Measurements from ENCODE around the gene NR2F1-AS1. TPM values are rescaled to one million over a fixed set of nuclear protein-coding genes. Genes with fewer than 3 reads are reported as not detected.

Gene NR2F1-AS1
- total and polyA plus RNA-seq, 2 donors (not counting 3 experiments of a cell fraction or from before 2014, with no cell fraction given) = 4.2 to 13.8 TPM

DNA sequence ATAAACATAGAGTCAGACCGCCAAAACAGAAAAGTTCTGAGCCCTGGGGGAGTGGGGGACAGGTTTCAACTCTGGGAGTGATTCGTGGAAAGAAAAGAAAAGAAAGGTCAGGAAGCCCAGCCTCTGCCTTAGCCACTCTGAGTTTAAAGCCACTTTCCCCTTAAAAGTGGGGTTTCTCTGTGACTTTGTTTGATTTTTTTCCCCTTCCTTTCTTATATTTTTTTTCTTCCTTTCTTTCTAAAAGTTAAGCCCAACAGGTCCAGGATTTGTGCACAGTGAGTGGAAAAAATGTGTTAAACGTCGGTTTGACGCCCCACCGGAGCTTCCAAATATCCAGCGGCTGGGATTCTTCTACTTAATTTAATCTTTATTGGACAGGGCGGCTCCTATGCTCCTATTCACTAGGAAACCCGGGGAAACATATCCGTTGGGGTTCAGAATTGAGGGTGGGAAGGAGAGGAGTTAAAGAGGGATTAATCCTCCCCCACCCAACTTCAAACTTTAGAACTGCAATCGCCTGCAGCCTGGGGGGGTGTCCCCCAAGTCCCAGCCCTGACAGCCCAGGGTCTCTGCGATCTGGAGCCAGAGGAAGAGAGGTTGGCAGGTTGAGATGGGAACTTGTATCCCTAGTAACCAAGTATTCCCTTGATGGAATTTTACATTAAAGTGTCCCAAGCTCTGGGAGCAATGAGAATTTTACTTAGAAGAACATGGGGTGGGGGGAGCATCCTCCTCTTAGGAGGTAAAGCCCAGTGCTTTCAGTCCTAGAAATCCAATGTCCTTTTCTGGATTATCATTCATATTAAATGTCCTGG, 6.3 kb downstream of the NR2F1-AS1 start:
- POLR2A ChIA-PET = no interaction called here
- intact Hi-C loops (cut with micrococcal nuclease) = no loop called here
- DNase-seq (ENCODE audit: low read depth, low spot score) = no peak

DNA sequence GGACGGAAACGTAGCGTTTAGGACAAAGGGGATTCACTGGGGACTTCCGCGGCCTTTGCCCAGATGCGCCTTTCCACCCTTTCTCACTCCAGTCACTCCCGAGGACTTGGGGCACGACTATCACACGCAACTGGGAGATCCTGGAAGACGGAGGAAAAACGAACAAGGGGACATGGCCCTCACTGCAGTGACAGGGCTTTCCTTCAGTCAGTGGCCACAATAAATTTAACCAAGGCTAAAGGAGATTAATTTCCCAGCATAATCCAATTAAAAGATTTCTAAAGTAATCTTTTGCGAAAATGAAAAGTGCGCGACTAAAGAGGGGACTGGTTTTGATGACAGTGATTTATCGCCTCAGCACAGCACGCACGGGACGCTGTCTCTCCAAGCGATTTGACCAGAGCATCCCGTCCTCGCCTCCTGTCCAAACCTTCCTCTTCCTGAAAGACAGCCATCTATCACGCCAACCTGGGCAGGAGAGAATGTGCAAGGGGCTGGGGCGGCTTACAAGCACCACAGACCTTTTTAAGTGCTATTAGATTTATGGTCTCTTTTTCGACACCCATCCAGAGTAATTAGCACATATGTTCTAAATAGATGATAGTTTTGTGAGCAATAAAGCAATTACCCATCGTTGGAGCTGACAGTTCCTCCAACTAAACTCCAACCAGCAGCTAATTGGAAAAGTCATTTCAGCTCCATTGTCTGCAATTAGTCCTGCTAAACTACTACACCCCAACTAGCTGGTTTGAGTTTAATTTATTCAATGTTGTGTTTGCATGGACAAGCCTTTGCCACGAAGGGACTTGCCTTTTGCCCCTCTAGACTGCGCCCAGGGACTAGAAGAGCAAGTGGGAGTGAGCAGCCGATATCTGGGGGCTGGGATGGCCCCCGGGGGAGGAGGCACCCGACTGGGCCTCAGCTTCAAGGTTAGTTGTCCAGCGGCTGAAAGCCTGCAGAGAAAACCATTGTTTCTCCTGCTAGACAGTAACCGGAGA, 7.4 kb downstream of the NR2F1-AS1 start:
- FAIRE-seq = no peak
- no peak overlapping the region for H3K4me3 ChIP-seq (replicated peaks in 1 of 3; ENCODE audit: insufficient read depth in 1 of 3, low read depth in 1 of 3, low read length in 3 of 3)
- CTCF ChIA-PET = interaction anchor here (1.4 to 2.2 kb wide), 2 partner anchors 215 to 481 kb away, joined by 6 to 7 read pairs; no protein-coding TSS in a partner anchor

More for the DNA sequence above, 6.3 kb downstream of the NR2F1-AS1 start:
- Histone ChIP-seq H3K27ac (ENCODE audit: insufficient read depth, low read depth, low read length) (no peak overlapping the region), H3K4me3 (replicated peaks in 1 of 3; ENCODE audit: insufficient read depth in 1 of 3, low read depth in 1 of 3, low read length in 3 of 3) (no peak overlapping the region), H3K4me1 (ENCODE audit: control insufficient read depth, extremely low read depth, insufficient read depth, low read length) (peaks cover 14% of the 10 kb centered on the region), H3K79me2 (ENCODE audit: control insufficient read depth, insufficient read depth, low read length) (peaks cover 15% of the 10 kb centered on the region), H2AFZ (ENCODE audit: low read depth, low read length) (no peak overlapping the region), H4K20me1 (replicated peaks; ENCODE audit: control insufficient read depth, extremely low read depth, insufficient read depth, low read length) (no peaks in the 10 kb centered on the region), H3K27me3 (ENCODE audit: control insufficient read depth in 2 of 2, insufficient read depth in 2 of 2, low read length in 2 of 2) (no peaks in the 10 kb centered on the region), H3K9ac (replicated peaks; ENCODE audit: extremely low read depth, insufficient read depth, low read length) (no peak overlapping the region), H3K9me1 (replicated peaks; ENCODE audit: control insufficient read depth, extremely low read depth, insufficient read depth, low read length) (no peaks in the 10 kb centered on the region), H3K9me3 (replicated peaks; ENCODE audit: control insufficient read depth, insufficient read depth, low read length) (no peaks in the 10 kb centered on the region), H3K4me2 (ENCODE audit: insufficient read depth, low read length) (no peak overlapping the region), H3K36me3 (ENCODE audit: control insufficient read depth in 2 of 2, extremely low read depth in 1 of 2, insufficient read depth in 2 of 2, low read length in 2 of 2) (no peaks in the 10 kb centered on the region)
- FAIRE-seq = no peak
- dilution Hi-C loops (cut with MboI; ENCODE audit: extremely low pct_ligation_motif_present, low sequenced_read_pairs) = no loop called here
- no TSS peak for BruUV-seq (replicated peaks)
- TF ChIP-seq POLR2AphosphoS5 (IDR thresholded peaks at IDR 0.05; ENCODE audit: insufficient read depth, low read depth, low read length) = no peak
- no peak for TF ChIP-seq FOS (IDR thresholded peaks at IDR 0.05; ENCODE audit: borderline replicate concordance, insufficient read depth, low read length)
- CTCF ChIA-PET = interaction anchor here (0.9 to 2.2 kb wide), 4 partner anchors 13 to 666 kb away, joined by 3 to 7 read pairs (median 5); no protein-coding TSS in a partner anchor

More for the DNA sequence above, 7.4 kb downstream of the NR2F1-AS1 start:
- POLR2A ChIA-PET = no interaction called here
- H3K79me2 ChIP-seq (ENCODE audit: control insufficient read depth, insufficient read depth, low read length) = peaks cover 8% of the 10 kb centered on the region
- H3K27me3 ChIP-seq (ENCODE audit: control insufficient read depth in 2 of 2, insufficient read depth in 2 of 2, low read length in 2 of 2) = no peaks in the 10 kb centered on the region
- TF ChIP-seq MYC (IDR thresholded peaks at IDR 0.05; ENCODE audit: low read depth, low read length) = no peak
- TF ChIP-seq JUN (IDR thresholded peaks at IDR 0.05; ENCODE audit: borderline replicate concordance, insufficient read depth, insufficient read length, low read depth) = no peak
- TF ChIP-seq GATA2 (IDR thresholded peaks at IDR 0.05; ENCODE audit: insufficient read depth, insufficient read length, low read depth, low read length) = no peak
- TF ChIP-seq, protein P1, sequence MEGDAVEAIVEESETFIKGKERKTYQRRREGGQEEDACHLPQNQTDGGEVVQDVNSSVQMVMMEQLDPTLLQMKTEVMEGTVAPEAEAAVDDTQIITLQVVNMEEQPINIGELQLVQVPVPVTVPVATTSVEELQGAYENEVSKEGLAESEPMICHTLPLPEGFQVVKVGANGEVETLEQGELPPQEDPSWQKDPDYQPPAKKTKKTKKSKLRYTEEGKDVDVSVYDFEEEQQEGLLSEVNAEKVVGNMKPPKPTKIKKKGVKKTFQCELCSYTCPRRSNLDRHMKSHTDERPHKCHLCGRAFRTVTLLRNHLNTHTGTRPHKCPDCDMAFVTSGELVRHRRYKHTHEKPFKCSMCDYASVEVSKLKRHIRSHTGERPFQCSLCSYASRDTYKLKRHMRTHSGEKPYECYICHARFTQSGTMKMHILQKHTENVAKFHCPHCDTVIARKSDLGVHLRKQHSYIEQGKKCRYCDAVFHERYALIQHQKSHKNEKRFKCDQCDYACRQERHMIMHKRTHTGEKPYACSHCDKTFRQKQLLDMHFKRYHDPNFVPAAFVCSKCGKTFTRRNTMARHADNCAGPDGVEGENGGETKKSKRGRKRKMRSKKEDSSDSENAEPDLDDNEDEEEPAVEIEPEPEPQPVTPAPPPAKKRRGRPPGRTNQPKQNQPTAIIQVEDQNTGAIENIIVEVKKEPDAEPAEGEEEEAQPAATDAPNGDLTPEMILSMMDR (IDR thresholded peaks at IDR 0.05; ENCODE audit: extremely low read depth in 1 of 2, insufficient read depth in 1 of 2, low read depth in 1 of 2, low read length in 2 of 2) = no peak
- TF ChIP-seq, protein P2, sequence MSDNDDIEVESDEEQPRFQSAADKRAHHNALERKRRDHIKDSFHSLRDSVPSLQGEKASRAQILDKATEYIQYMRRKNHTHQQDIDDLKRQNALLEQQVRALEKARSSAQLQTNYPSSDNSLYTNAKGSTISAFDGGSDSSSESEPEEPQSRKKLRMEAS (IDR thresholded peaks at IDR 0.05; ENCODE audit: insufficient read depth, insufficient read length) = no peak
- TF ChIP-seq POLR2A (IDR thresholded peaks at IDR 0.05; ENCODE audit: low read depth, low read length) = no peak
- TF ChIP-seq POLR2AphosphoS5 (IDR thresholded peaks at IDR 0.05; ENCODE audit: insufficient read depth, low read depth, low read length) = no peak
- dilution Hi-C loops (cut with MboI; ENCODE audit: extremely low pct_ligation_motif_present, low sequenced_read_pairs) (no loop called here), intact Hi-C loops (cut with micrococcal nuclease) (no loop called here)
- no peak overlapping the region for H3K27ac ChIP-seq (ENCODE audit: insufficient read depth, low read depth, low read length)
- H3K4me1 ChIP-seq (ENCODE audit: control insufficient read depth, extremely low read depth, insufficient read depth, low read length) = peaks cover 8% of the 10 kb centered on the region
- H2AFZ ChIP-seq (ENCODE audit: low read depth, low read length) = no peak overlapping the region
- H3K9me3 ChIP-seq (replicated peaks; ENCODE audit: control insufficient read depth, insufficient read depth, low read length) = no peaks in the 10 kb centered on the region
- H3K36me3 ChIP-seq (ENCODE audit: control insufficient read depth in 2 of 2, extremely low read depth in 1 of 2, insufficient read depth in 2 of 2, low read length in 2 of 2) = no peaks in the 10 kb centered on the region
- H4K20me1 ChIP-seq (replicated peaks; ENCODE audit: control insufficient read depth, extremely low read depth, insufficient read depth, low read length) = no peaks in the 10 kb centered on the region
- peak overlapping the region; percentile 75 for H3K4me2 ChIP-seq (ENCODE audit: insufficient read depth, low read length)
- BruUV-seq (replicated peaks) = no TSS peak
- H3K9me1 ChIP-seq (replicated peaks; ENCODE audit: control insufficient read depth, extremely low read depth, insufficient read depth, low read length) = no peaks in the 10 kb centered on the region
- DNase-seq (ENCODE audit: low read depth, low spot score) = no peak
- no peak overlapping the region for H3K9ac ChIP-seq (replicated peaks; ENCODE audit: extremely low read depth, insufficient read depth, low read length)
